Activated CD8-positive, alpha-beta memory T cell treated with anti-CD3 and anti-CD28 coated beads for 1 hour (primary cell): Measurements from ENCODE around the gene UNC45A.
"Not testable (repeated sequence)": the region's sequence is repeated elsewhere in the genome, so short reads cannot be mapped to it uniquely, and the experiment has no call there.

Experiments used
- DNase-seq, 2 donors: peaks; one replicate each; pipeline ENCODE4 v3.0.0-alpha.2; 2020; ENCODE audit warnings: low read depth in 1 of 2; ENCODE audit errors: extremely low read depth in 1 of 2

The UNC45A gene

DNA sequence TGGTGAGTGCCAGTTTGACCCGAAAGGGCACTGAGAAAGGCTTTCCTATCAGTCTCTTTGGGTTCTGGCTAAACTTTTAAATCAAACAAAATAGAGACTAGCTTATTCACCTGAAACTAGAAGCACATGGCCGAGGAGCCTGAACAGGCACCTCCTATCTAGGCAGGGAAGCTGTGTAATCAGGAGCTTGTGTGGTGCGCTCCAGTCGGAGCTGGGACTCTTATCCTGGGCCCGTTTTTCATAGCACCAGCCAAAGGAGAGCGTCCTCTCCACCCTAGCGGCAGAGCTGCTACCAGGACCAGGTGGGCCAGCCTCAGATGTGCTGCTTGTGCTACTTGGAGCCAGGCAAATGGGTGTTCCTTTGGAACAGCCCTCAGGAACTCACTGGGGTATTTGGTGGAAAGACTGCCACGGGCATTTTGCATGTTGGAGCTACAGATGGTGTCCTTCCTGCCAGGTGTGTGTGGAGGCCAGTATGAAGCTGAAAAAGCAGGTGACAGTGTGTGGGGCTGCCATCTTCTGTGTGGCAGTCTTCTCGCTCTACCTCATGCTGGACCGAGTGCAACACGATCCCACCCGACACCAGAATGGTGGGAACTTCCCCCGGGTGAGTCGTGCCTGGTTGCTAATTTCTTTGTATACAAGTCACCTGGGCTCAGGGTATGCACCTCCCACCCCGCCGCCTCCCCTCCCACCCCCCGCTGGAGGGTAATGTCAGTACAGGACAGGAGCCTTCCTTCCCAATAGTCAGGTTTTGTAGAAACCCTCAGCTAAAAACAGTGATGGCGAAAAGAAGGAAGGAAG, 31.1 kb upstream of the UNC45A start:
- DNase-seq: no peak

DNA sequence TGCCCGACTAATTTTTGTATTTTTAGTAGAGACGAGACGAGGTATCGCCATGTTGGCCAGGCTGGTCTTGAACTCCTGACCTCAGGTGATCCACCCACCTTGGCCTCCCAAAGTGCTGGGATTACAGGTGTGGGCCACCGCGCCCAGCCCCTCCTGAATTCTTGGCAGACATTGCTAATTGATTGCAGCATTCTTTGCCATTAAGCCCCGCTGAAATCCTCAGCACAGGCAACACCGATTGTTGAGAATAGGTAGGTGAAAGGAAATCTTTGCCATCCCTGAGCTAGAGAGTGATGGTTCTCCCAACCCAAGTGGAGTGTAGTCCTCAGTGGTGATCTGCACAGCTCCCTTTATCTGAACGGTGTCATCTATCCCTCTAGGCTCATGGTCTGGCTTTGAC, 30.3 kb upstream of the UNC45A start:
- DNase-seq: no peak

DNA sequence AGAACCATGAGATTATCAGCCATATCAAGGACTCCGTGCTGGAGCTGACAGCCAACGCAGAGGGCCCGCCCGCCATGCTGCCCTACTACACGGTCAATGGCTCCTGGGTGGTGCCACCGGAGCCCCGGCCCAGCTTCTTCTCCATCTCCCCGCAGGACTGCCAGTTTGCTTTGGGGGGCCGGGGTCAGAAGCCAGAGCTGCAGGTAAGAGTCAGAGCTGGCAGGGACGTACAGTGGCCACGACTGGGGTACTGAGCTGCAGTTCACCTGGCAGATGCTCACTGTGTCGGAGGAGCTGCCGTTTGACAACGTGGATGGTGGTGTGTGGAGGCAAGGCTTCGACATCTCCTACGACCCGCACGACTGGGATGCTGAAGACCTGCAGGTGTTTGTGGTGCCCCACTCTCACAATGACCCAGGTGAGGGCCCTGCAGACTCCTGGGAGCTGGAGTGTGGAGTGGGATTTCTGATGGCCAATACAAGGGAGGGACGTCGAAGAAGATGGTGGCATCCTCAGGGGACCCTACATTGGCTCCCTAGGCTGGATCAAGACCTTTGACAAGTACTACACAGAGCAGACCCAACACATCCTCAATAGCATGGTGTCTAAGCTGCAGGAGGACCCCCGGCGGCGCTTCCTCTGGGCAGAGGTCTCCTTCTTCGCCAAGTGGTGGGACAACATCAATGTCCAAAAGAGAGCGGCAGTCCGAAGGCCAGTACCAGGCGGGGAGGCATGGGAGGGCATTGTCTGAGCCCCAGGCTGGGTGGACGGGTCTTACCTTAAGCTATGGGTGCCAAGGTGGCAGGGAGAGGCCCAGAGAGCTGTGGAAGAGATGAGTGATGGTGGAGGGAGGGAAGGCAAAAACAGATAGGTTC, 29.5 kb upstream of the UNC45A start:
- no peak for DNase-seq

DNA sequence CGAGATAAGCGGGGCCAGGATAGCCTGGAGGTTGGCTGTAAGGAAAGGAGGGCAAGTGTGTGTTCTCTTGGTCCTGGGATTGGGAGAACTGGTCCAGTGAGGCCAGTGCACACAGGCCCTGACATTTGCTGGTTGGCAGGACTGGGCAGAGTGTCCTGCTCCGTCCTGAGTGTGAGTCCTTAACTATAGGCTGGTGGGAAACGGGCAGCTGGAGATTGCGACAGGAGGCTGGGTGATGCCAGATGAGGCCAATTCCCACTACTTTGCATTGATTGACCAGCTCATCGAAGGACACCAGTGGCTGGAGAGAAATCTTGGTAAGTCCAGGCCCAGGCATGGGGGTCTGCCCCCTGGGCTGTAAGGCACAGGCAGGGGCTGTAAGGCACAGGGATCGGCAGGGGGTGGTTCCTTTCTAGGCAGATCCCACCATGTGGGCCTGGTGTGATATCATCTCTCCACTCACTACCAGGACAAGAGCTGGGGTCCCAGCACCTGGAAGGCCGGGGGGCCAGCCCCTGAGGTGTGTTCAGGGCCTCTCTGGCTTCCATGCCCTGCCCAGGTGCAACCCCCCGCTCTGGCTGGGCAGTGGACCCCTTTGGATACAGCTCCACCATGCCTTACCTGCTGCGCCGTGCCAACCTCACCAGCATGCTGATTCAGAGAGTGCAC, 28.8 kb upstream of the UNC45A start:
- DNase-seq: no peak

DNA sequence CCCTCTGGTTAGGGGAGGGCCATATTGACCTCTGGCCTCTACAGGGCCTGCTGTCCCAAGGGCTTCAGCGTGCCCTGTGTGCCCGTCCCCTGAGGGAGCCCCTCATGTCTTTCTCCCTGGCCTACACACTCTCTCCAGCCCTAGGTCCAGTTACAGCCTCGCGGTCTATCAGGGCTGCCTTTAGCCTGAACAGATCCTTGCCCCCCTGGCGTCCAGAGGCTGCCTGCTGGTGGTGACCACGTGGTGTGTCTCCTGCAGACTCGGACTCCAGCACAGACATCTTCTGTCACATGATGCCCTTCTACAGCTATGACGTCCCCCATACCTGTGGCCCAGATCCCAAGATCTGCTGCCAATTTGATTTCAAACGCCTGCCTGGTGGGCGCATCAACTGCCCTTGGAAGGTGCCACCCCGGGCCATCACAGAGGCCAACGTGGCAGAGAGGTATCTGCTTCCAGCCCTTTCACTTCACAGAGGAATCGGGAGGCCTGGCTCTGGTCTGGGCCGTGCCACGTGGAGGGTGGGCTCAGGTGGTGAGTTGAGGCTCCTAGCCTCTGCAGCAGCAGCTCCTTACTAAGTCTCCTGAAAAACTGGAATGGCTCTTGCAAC, 27.9 kb upstream of the UNC45A start:
- no peak for DNase-seq

DNA sequence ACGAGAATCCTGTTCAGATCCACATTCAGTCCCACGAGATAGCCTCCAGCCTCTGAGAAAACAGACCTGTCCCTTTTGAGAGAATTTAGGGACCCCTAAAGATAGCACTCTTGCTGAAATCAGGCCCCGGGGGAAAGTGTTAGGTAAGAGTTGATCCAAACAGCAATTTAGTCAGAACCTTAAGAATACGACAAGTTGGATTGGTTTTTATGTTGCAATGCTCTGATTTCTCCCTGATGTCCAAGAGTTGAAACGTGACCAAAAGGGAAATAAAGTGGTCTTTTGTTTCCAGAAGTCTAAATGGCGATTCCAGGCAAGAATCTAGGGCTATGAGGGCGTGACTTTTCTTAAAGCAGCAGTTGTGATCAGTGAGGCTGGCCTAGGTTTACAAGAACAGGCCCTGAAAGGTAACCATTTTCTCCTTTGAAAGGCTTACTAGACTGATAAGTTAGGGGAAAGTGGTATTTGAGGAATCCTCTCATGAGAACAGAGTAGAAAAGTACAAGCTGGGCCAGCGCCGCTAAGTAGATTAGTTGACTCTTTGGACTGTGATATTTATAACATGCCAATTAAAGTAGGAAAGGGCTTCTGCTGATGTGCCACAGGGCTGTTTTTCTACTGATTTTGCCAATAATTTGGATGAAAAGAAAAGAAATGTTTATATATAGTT, 27.1 kb upstream of the UNC45A start:
- DNase-seq: no peak

DNA sequence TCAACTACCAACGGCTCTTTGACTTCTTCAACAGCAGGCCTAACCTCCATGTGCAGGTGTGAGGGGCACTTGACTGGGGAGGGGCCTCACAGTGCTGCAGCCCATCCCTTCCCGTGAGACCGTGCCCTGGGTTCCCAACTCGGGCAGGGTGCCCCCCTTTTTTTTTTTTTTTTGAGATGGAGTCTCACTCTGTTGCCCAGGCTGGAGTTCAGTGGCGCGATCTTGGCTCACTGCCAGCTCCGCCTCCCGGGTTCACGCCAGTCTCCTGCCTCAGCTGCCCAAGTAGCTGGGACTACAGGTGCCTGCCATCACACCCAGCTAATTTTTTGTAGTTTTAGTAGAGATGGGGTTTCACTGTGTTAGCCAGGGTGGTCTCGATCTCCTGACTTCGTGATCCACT, 25.6 kb upstream of the UNC45A start:
- DNase-seq: not testable (repeated sequence)

DNA sequence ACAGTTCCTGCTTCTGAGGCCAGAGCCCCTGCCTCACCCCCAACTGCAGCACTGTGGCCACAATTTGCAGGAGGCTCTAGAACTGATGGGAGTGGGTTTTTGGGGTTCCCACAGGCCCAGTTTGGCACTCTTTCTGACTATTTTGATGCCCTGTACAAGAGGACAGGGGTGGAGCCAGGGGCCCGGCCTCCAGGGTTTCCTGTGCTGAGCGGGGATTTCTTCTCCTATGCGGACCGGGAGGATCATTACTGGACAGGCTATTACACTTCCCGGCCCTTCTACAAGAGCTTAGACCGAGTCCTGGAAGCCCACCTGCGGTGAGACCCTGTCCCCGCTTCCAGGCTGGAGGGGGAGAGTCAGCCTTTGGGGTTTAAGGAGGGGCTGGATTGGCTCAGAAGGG, 25.1 kb upstream of the UNC45A start:
- DNase-seq: no peak

DNA sequence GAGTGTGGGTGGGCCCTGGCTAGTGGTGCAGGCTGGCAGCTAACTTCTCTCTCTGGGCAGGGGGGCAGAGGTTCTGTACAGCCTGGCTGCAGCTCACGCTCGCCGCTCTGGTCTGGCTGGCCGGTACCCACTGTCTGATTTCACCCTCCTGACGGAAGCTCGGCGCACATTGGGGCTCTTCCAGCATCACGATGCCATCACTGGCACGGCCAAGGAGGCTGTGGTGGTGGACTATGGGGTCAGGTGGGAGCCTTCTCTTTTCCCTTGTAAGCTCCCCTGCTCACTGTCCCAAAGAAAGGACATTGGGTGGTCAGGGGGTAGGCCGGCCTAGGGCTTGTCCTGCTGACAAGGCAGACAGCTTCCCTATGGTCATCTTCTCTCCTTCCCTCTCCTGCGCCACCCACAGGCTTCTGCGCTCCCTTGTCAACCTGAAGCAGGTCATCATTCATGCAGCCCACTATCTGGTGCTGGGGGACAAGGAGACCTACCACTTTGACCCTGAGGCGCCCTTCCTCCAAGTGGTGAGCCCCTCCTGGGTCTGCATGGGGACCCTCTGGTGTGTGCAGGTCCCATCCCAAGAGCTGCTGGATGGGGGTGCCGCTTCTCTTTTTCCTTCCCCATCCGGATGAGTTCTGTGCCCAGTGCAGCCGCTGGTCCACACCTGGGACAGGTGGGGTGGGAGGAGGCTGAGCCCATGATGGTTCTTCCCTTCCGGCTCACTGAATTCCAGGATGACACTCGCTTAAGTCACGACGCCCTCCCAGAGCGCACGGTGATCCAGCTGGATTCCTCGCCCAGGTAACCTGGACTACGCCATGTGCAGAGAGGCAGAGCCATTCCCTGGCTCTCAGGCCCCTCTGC, 24.4 kb upstream of the UNC45A start:
- no peak for DNase-seq

DNA sequence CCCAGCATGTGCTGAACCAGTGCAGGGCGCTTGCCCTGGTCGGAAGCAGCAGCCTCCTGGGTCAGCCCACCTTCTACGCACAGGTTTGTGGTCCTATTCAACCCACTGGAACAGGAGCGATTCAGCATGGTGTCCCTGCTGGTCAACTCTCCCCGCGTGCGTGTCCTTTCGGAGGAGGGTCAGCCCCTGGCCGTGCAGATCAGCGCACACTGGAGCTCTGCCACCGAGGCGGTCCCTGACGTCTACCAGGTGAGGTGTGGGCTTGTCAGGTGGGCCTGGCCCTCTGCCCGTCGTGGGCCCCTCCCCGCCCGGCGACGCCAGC, 23.8 kb upstream of the UNC45A start:
- no peak for DNase-seq

DNA sequence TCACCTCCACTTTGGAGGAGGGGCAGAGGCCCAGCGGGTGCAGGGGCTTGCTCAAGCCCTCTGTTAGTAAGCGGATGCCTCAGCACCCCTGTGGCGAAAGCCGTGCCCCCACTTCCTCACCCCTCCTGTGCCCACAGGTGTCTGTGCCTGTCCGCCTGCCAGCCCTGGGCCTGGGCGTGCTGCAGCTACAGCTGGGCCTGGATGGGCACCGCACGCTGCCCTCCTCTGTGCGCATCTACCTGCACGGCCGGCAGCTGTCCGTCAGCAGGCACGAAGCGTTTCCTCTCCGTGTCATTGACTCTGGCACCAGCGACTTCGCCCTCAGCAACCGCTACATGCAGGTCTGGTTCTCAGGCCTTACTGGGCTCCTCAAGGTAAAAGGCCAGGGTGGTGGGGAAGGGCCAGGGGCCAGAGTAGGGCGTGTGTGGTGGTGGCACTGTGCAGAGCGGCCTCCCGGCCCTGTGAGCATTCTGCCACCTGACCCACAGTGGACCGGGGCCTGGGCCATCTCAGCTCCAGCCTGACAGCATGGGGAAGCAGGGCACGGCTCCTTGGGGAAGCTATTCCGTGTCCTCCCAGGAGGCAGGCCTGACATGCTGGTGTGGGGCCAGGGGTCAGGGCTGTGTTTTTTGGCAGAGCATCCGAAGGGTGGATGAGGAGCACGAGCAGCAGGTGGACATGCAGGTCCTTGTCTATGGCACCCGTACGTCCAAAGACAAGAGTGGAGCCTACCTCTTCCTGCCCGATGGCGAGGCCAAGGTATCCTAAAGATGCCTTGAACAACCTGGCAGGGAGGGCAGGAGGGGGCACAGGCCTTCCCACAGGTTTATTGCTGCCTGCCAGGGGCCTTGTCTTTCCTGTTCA, 22.9 kb upstream of the UNC45A start:
- DNase-seq: no peak

DNA sequence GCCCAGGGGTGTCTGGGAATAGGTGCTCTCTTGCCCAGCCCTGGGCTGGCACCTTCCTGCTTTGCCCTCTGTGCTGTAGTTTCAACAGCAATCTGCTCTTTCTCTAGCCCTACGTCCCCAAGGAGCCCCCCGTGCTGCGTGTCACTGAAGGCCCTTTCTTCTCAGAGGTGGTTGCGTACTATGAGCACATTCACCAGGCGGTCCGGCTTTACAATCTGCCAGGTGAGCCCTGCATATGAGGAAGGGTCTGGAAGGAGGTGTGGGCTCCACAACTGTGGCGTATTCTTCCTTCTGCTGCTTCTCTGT, 22.4 kb upstream of the UNC45A start:
- no peak for DNase-seq

DNA sequence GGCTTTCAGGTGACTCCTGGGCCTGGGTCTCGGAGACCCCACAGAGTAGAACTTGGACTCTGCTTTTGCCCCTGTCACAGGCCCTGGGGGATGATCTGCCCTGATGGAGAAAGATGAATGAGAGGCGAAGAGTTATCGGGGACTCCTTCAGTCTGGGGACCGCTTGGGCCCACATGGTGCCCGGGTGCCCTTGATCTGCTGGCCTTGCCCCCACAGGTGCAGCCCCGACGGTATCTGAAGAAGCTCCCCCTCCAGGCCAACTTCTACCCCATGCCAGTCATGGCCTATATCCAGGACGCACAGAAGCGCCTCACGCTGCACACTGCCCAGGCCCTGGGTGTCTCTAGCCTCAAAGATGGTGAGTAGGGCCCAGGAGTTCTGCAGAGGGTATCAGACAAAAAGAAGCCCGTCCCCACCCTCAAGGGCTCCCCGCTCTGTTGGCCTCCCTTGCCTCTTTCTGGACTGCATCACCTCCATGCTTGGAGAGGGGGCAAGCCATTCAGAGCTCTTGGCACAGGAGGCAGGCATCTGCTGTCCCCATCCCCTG, 21.6 kb upstream of the UNC45A start:
- DNase-seq: no peak

DNA sequence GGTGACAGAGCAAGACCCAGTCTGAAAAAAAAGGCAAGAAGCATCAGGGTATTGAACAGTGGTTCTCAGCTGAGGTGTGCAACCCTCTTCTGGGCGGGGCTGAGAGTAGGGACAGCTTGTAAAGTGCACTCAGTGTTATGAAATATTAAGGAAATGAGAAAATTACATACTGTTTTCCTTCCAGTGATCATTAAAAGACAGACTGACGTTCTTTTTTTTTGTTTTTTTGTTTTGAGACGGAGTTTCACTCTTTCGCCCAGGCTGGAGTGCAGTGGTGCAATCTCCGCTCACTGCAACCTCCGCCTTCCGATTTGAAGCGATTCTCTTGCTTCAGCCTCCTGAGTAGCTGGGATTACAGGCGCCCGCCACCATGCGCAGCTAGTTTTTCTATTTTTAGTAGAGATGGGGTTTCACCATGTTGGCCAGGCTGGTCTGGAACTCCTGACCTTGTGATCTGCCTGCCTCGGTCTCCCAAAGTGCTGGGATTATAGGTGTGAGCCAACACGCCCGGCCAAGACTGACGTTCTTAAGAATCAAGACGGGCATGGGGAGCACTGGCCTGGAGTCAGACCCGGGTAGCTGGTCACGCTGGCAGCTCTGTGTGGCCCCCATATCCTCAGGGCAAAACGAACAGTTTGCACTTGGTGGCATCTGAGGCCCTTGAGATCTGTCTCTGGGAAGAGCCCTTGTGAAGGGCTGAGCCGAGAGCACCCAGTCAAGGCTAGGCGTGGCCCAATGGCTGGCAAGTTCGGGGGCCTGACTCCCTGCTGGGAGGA, 20.6 kb upstream of the UNC45A start:
- no peak for DNase-seq

DNA sequence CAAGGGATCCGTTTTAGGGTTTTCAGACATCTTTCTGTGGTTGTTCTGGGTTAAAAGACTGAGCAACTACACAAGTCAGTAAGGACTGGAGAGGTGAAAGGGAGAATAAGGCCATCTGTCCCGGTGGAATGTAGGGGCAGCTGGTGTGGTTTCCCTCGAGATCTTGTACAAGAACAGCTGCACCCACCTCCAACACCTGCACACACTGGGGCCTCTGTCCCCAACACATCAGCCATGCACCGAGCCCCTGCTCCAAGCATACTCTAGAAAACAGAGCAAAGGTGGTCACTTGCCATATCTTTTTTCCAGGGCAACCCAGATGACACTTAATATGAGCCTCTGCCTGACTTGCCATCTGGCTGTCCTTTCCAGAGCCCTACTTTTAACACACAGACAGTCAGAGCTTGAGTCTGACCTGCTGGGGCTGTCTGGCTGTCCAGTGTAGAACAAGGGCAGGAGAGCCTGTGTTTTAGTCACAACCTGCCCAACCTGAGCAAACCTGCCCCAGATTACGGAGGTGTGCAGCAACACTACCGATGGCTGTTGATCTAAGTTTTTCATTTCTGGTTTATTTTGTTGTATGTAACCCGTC, 19.8 kb upstream of the UNC45A start:
- DNase-seq: no peak

DNA sequence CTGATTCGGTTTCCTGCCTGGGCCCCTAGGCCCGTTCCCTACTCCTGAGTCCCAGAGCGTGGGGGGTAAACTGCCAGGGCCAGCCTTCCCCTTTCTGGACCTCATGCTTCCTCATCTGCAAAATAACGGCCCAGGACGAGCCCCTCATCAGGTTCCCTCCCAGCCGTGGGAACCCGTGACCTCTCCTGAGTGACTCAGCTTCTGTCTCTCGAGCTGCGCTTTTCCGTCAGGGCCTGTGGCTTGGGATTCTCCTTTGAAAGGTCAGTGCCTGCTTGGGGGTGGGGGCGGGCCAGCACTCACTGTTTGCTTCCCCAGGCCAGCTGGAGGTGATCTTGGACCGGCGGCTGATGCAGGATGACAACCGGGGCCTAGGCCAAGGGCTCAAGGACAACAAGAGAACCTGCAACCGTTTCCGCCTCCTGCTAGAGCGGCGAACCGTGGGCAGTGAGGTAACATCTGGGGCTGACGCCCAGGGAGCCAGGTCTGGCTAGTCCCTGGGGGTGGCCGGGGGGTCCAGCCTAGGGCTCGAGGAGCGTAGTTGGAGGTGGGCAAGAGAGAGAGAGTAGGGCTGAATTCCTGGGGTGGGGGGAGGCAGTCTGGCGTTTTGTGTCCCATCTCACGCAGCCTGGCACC, 19.2 kb upstream of the UNC45A start:
- DNase-seq: no peak

DNA sequence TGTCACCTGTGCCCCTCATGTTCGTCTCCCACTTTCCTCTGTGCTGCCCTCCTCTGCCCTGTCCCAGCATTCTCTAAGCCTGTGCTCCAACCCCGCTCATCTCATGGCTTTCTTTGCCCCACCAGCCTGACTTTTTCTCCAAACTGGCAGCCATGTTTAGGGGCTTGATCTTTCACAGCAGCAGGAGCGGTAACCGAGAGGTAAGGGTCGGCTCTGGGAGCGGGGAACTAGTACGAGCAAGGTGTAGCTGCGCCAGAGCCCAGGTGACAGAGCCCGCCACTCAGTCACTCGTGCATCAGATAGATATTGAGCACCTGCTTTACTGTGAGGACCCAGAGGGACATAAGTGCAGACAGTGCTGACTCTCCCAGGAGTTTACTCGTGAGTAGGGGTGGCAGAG, 18.6 kb upstream of the UNC45A start:
- DNase-seq: no peak
